KBM-7 (cell line): ENCODE measurements around the gene TAAR5.
"Not testable (repeated sequence)": the region's sequence is repeated elsewhere in the genome, so short reads cannot be mapped to it uniquely, and the experiment has no call there.

Experiments
- DNase-seq: peaks from one replicate; pipeline ENCODE4 v3.0.0-alpha.2; 2015
- in situ Hi-C: fragments of 300-500 bp; cut with MboI; formaldehyde crosslinking; loops from 2 replicates; pipeline ENCODE4 v1.14.3; 2020; ENCODE audit warnings: low sequenced_read_pairs, low pct_unique_long_range_greater_than_20kb, mixed read lengths

TAAR5 gene

GRCh38 chr6:132587424-132587823 lies 2.1 kb downstream of the TAAR5 start:
- DNase-seq, result no peak
- in situ Hi-C loops, result no loop called here

DNA sequence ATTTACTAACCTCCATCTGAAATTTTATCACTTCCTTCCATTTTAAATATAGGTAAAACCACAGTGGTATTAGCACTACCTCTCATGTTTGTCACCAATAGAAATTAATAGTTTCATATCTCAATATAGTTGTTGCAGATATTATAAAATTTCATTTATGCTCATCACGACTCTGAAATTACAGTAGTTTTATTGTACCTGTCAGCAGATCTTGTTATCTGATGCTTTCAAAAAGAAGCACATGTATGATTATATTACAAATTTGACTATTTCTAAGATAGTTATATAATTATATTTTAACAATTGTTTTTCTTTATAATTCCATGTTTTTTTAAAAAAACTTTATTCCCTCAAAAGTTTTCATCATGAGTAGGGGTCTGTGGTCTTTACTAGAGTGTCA lies 4.8 kb downstream of the TAAR5 start:
- no peak for DNase-seq
- in situ Hi-C loops, result no loop called here

- DNase-seq, result no peak
- in situ Hi-C loops, result no loop called here
Measured at GRCh38 chr6:132571774-132572173, 17.8 kb downstream of the TAAR5 start.

DNA sequence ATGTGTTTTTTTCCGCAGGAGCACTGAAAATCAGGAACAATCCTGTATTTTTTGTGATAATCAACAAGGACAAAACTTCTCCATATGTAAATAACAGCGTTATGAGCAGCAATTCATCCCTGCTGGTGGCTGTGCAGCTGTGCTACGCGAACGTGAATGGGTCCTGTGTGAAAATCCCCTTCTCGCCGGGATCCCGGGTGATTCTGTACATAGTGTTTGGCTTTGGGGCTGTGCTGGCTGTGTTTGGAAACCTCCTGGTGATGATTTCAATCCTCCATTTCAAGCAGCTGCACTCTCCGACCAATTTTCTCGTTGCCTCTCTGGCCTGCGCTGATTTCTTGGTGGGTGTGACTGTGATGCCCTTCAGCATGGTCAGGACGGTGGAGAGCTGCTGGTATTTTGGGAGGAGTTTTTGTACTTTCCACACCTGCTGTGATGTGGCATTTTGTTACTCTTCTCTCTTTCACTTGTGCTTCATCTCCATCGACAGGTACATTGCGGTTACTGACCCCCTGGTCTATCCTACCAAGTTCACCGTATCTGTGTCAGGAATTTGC lies 19.2 kb downstream of the TAAR5 start, which contains the start of gene TAAR6:
TSS of gene TAAR6 (plus strand) at position 102 of the 557 bp plus-strand sequence. CDS start at position 102, 0 bp downstream.
- no peak for DNase-seq
- in situ Hi-C loops, result no loop called here

GRCh38 chr6:132569170-132569569 lies 20.4 kb downstream of the TAAR5 start:
- in situ Hi-C loops, result no loop called here
- DNase-seq, result no peak

DNA sequence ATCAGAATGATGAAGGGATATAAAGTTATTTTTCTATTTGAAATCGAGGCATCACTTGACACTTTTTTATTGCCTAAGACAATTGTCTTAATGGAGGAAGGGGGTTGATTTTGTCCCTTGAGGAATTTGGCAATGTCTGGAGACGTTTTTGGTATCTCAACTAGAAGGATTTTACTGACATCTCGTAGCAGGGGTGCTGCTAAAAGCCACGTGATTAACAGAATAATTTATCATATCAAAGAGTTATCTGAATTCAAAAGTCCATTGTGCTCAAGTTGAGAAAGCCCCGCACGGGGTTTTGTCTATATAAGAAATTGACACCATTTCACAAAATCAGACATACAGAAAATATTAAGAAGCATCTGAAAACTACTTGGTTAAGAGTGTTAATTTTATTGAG lies 20.9 kb downstream of the TAAR5 start:
- no peak for DNase-seq
- in situ Hi-C loops, result no loop called here

DNA sequence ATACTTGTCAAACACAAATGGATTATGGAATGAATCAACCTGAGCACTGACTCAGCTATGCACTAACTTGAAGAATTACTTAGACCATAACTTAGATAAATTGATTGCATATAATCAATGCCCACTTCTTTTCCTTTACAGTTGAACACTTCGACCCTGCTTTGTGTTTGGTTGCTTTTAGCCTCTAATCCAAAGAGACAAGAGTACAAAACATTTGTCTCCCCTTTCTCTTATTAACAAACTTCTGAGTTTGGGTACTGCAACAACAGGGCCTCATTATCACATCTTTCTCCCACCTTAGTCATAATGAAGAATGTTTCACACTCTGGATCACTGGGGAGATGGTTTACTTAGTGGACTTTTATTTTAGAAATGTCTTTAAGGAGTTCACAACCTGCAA lies 22.0 kb downstream of the TAAR5 start:
- DNase-seq, result no peak
- in situ Hi-C loops, result no loop called here

DNA sequence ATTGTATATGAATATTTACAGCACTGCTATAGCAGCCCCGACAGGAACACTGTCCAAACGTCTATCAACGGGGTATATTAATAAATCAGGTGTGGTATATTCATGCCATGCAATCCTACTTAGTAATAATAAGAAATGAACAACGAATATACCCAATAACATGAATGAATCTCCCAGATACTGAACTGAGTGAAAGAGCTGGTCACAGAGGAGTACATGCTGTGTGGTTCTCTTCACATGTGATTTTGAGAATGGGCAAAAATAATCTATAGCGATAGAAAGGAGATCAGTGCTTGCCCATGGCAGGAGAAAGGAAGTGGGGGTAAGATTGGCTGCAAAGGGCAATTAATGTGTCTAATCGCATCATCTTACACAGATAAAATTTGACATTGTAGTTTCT lies 23.1 kb downstream of the TAAR5 start:
- in situ Hi-C loops, result no loop called here
- no peak for DNase-seq

GRCh38 chr6:132560087-132560486 lies 29.5 kb downstream of the TAAR5 start:
- in situ Hi-C loops, DNase-seq: not testable (repeated sequence)

DNA sequence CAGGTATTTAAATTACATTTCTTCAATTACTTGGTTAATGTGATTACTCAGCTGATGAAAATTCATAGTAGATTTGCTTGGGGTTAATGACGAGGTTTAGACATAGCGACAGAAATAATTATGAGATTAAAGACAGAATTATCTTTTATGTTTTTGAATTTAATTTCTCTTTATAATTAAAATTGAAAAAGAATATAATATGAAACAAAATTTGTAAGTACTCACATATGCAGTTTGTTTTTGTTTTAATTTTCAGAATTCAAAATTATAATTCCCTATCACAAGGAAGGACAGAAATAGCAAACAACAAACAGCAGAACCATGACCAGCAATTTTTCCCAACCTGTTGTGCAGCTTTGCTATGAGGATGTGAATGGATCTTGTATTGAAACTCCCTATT lies 37.2 kb downstream of the TAAR5 start, which contains the start of gene TAAR8:
TSS of gene TAAR8 (plus strand) at position 301 of the 400 bp plus-strand sequence. CDS start at position 322, 21 bp downstream.
- in situ Hi-C loops, result no loop called here
- no peak for DNase-seq

DNA sequence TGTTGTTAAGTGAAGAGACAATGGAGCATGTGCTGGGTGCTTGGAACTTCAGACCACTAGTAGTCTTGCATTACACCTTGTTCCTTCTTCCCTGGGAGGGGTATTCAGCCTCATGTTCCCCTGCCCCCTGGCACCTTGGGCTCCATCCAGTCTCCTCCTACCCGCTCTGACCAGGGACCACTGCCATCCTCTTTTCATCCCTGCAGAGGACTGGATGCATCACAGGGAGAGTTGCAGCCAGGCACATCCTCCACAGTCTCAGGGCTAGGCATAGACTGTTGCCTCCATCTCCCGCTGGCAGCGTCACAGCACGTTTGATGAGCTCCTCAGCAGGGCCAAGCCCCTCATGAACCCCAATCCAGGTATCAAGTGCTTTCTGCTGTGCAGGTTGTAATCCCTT lies 38.3 kb downstream of the TAAR5 start:
- DNase-seq, result no peak
- in situ Hi-C loops, result no loop called here

GRCh38 chr6:132548746-132549463 lies 40.6 kb downstream of the TAAR5 start:
- in situ Hi-C loops, result loop anchor here (25.0 kb wide), 1 partner anchor 238 kb away; the partner anchor contains the start of gene SLC18B1
- DNase-seq, result no peak

- DNase-seq, result no peak
- in situ Hi-C loops, result loop anchor here (25.0 kb wide), 1 partner anchor 242 kb away; the partner anchor contains the start of gene SLC18B1
Measured at GRCh38 chr6:132544826-132545225, 44.7 kb downstream of the TAAR5 start.
